ENCODE data around the gene NDUFB7.

- no peak for TF ChIP-seq CTCF (conservative IDR thresholded peaks at IDR 0.05; ENCODE audit: low read depth in 2 of 2)
- no peak for TF ChIP-seq CREB1 (CRISPR knock-in tag; IDR thresholded peaks at IDR 0.05; ENCODE audit: low read depth)
- TF ChIP-seq EZH2 (IDR thresholded peaks at IDR 0.05; ENCODE audit: low read depth, unreplicated experiment): no peak
- TF ChIP-seq POLR2AphosphoS5 (IDR thresholded peaks at IDR 0.05; ENCODE audit: low read depth): no peak
- TF ChIP-seq EZH2phosphoT487 (IDR thresholded peaks at IDR 0.05; ENCODE audit: unreplicated experiment): no peak
- no peak for TF ChIP-seq ZNF331 (CRISPR knock-in tag; IDR thresholded peaks at IDR 0.05; ENCODE audit: low read depth)
- no peak for TF ChIP-seq STAT1 (IDR thresholded peaks at IDR 0.05; ENCODE audit: unreplicated experiment)
- TF ChIP-seq ETS1 (IDR thresholded peaks at IDR 0.05): no peak
- no peak for TF ChIP-seq REST (IDR thresholded peaks at IDR 0.05; ENCODE audit: unreplicated experiment)
- TF ChIP-seq ZNF114 (CRISPR knock-in tag; IDR thresholded peaks at IDR 0.05): no peak
- no peak for TF ChIP-seq JUNB (IDR thresholded peaks at IDR 0.05; ENCODE audit: unreplicated experiment)
- no peak for TF ChIP-seq NANOG (IDR thresholded peaks at IDR 0.05; ENCODE audit: borderline replicate concordance)
- TF ChIP-seq ZNF462 (CRISPR knock-in tag; IDR thresholded peaks at IDR 0.05): no peak
These were observed 17.5 kb downstream of the NDUFB7 start for GRCh38 chr19:14554382-14554812.

Data from GM23338 (cell line).